ENCODE data around the gene MVD. TPM values are rescaled to one million over a fixed set of nuclear protein-coding genes. Genes with fewer than 3 reads are reported as not detected.

MVD gene
- total RNA-seq, 1 donor = 18.8 TPM

GRCh38 chr16:88657371-88657770 lies 5.5 kb downstream of the MVD start:
- H3K4me1 ChIP-seq (ENCODE audit: insufficient read depth, low read length) = peaks cover 20% of the 10 kb centered on the region
- no peaks in the 10 kb centered on the region for H3K9me3 ChIP-seq (ENCODE audit: low read depth, low read length)
- H3K4me3 ChIP-seq (ENCODE audit: low read length) = no peak overlapping the region
- H3K27me3 ChIP-seq (ENCODE audit: insufficient read depth, low read length) = no peaks in the 10 kb centered on the region

DNA sequence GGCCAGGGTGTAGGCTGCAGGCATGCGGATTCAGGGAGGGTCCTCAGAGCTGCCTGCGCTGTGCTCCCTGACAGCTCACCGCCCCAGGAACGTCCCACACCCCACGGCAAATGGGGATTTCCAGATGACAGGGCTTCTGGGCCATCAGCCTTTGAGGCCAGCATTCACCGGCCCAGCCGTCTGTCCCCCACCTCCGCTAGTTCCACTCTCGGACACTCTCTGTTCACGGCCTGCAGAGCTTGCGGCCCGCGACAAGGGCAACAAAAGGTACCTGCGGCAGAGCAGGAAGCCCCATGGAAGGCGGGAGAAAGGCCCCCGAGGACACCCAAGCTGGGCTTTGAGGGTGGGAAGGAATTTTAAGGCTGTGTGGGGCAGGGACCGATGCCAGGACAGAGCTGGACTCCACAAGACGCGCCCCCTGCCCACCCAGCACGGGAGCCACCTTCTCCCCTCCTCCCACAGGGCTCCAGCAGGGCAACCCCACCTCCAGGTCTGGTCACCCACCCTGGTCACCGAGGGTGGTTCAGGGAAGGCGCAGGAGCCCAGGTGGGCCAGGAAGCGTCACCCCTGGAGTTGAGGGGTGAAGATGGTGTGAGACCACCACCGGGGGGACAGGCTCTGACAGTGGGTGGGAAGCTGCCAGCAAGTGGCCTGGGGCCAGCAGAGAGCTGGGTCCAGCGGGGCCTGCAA lies 6.5 kb downstream of the MVD start:
- Histone ChIP-seq H3K4me3 (ENCODE audit: low read length) (no peak overlapping the region), H3K9me3 (ENCODE audit: low read depth, low read length) (no peaks in the 10 kb centered on the region), H3K4me1 (ENCODE audit: insufficient read depth, low read length) (peaks cover 23% of the 10 kb centered on the region), H3K27me3 (ENCODE audit: insufficient read depth, low read length) (no peaks in the 10 kb centered on the region)

DNA sequence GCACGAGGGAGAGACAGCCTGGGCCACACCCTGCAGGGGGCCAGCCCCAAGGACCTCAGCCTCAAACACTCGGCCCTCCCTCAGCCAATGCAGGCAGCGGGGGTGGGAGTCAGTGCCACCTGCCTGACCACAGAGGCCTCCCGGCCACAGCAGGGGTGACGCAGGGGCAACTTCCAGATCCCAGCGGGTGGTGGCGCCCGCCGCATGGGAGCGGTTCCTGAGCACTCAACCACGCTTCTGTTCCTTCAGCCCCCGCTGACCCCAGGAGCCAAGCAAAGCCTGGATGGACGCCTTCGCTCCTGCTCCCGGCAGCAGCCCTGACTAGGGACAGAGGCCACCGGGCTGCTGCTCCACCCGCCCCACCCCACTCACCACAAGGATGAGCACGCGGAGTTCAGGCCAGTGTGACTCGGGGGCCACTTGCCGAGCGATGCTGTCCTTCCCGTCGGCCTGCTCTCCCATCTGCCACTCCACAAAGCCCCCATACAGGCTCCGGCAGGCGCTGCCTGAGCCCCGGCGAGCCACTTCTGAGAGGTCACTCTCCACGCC lies 7.1 kb downstream of the MVD start:
- Histone ChIP-seq H3K4me3 (ENCODE audit: low read length) (no peak overlapping the region), H3K9me3 (ENCODE audit: low read depth, low read length) (no peaks in the 10 kb centered on the region), H3K27me3 (ENCODE audit: insufficient read depth, low read length) (no peaks in the 10 kb centered on the region), H3K4me1 (ENCODE audit: insufficient read depth, low read length) (peaks cover 22% of the 10 kb centered on the region)

DNA sequence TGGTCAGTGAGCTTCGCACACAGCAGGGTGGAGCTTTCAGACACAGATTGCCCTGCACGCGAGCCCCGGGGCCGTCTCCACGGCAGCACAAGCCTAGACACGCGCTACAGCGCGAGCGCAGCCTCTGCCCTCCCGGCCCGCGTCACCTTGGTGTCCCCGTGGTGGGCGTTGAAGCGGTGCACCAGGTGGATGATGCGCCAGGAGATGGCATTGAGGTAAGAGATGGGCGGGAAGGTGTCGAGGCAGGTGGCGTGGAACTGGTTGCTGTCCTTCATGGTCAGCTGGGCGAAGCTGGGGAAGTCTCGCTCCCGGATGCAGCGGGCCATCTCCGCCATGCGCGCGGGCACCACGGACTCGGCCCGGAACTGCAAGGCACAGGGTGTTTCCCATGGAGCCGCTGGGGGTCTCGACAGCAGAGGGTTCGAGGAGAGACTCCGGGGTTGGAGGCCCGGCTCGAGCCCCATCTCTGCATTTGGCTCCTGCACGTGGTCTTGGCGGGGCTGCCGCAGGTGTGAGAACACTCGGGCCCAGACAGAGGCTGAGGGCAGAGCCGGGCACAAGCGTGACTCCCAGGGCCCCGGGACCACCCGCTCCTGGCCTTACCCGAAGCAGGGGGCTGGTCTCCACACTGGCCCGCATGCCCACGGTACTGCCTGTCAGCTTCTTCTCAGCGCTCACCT lies 7.7 kb downstream of the MVD start:
- Histone ChIP-seq H3K4me1 (ENCODE audit: insufficient read depth, low read length) (peaks cover 22% of the 10 kb centered on the region), H3K4me3 (ENCODE audit: low read length) (no peak overlapping the region), H3K27me3 (ENCODE audit: insufficient read depth, low read length) (no peaks in the 10 kb centered on the region), H3K9me3 (ENCODE audit: low read depth, low read length) (no peaks in the 10 kb centered on the region)

- no peaks in the 10 kb centered on the region for H3K27me3 ChIP-seq (ENCODE audit: insufficient read depth, low read length)
- H3K4me3 ChIP-seq (ENCODE audit: low read length) = no peak overlapping the region
- H3K9me3 ChIP-seq (ENCODE audit: low read depth, low read length) = no peaks in the 10 kb centered on the region
- H3K4me1 ChIP-seq (ENCODE audit: insufficient read depth, low read length) = peaks cover 29% of the 10 kb centered on the region
Observed at GRCh38 chr16:88654363-88655052, 8.4 kb downstream of the MVD start.

GRCh38 chr16:88653596-88654362 lies 9.1 kb downstream of the MVD start:
- peaks cover 36% of the 10 kb centered on the region for H3K4me1 ChIP-seq (ENCODE audit: insufficient read depth, low read length)

GRCh38 chr16:88653101-88653500 lies 9.8 kb downstream of the MVD start:
- Histone ChIP-seq H3K4me3 (ENCODE audit: low read length) (no peak overlapping the region), H3K4me1 (ENCODE audit: insufficient read depth, low read length) (peaks cover 43% of the 10 kb centered on the region), H3K9me3 (ENCODE audit: low read depth, low read length) (no peaks in the 10 kb centered on the region), H3K27me3 (ENCODE audit: insufficient read depth, low read length) (no peaks in the 10 kb centered on the region)

More at GRCh38 chr16:88653596-88654362, 9.1 kb downstream of the MVD start:
- H3K9me3 ChIP-seq (ENCODE audit: low read depth, low read length) = no peaks in the 10 kb centered on the region
- H3K4me3 ChIP-seq (ENCODE audit: low read length) = no peak overlapping the region
- H3K27me3 ChIP-seq (ENCODE audit: insufficient read depth, low read length) = no peaks in the 10 kb centered on the region

GRCh38 chr16:88652762-88653063 lies 10.2 kb downstream of the MVD start:
- Histone ChIP-seq H3K27me3 (ENCODE audit: insufficient read depth, low read length) (no peaks in the 10 kb centered on the region), H3K4me3 (ENCODE audit: low read length) (no peak overlapping the region), H3K9me3 (ENCODE audit: low read depth, low read length) (no peaks in the 10 kb centered on the region), H3K4me1 (ENCODE audit: insufficient read depth, low read length) (peaks cover 47% of the 10 kb centered on the region)

DNA sequence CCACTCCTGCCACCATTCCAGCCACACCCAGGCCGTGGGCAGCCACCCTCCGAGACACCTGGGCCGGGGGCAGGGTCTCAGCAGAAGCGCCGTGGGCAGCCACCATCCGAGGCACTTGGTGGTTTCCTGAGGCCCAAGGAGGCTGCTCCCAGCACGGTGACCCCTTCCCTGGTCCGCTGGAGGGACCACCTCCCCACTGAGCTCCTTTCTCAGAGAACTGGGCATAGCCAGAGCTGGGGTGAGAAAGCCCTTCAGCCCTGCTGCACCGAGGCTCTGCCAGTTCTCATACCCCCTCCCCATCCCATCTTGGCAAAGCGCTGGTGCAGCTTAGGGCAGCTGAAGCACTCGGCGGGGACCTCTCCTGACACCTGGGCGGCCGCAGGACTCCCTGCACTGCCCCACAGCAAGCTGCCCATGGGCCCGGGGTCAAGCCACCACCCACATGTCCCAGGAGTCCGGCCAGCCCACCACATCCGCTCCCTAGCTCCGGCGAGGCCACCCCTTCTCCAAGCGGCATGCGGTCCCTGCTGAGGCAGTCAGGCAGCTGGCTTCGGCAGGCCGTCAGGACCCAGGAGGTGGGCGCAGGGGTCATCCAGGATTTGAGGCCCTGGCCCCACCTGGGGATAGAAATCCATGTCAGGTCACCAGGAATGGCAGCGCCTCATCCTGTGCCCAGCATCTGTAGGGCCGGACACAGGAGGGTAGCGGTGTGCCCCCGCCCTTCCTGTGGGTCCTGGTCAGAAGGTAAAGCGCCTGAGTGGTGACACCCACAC lies 10.7 kb downstream of the MVD start:
- no peaks in the 10 kb centered on the region for H3K27me3 ChIP-seq (ENCODE audit: insufficient read depth, low read length)
- H3K4me3 ChIP-seq (ENCODE audit: low read length) = no peak overlapping the region
- H3K9me3 ChIP-seq (ENCODE audit: low read depth, low read length) = no peaks in the 10 kb centered on the region
- peaks cover 52% of the 10 kb centered on the region for H3K4me1 ChIP-seq (ENCODE audit: insufficient read depth, low read length)

DNA sequence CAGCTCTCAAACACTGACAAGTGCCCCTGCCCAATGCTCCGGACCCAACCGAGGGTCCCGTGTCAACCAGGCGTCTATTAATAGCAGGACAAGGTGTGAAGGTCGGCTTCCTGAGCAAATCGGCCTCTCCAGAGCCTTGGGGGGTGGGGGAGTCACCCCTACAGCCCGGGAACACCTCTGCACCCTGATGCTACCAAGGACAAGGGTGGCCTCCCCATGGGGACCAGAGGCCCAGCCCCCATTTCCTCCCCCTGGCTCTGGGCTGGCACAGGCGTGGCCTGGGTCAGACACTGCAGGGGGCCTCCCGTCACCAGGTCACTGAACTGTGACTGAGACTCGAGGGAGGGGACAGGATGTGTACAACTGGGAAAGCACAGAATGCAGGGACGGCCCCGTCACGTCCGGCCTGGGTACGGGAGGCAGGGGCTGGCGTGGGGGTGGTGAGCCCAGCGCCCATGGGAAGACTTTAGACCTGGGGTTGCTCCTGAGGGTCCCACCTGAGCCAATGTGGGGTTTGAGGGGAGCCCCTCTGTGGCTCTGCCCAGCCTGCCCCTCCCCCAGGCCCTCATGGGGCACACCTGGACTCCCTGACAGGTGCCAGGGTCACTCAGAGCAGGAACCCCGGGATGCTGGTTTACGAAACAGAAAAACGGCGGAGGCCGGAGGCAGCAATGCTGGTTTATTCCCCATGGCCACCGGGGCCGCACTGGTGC lies 11.5 kb downstream of the MVD start:
- Histone ChIP-seq H3K9me3 (ENCODE audit: low read depth, low read length) (no peaks in the 10 kb centered on the region), H3K4me3 (ENCODE audit: low read length) (peak overlapping the region; percentile 94), H3K4me1 (ENCODE audit: insufficient read depth, low read length) (peaks cover 57% of the 10 kb centered on the region), H3K27me3 (ENCODE audit: insufficient read depth, low read length) (no peaks in the 10 kb centered on the region)

GRCh38 chr16:88650749-88651275 lies 12.1 kb downstream of the MVD start, which contains the start of gene CYBA:
TSS of gene CYBA (minus strand) at chr16:88651053. CDS start at chr16:88651013, 40 bp downstream.
- Histone ChIP-seq H3K4me3 (ENCODE audit: low read length) (peak within 1 kb of the TSS; percentile 94), H3K9me3 (ENCODE audit: low read depth, low read length) (no peaks in the 10 kb centered on the region), H3K4me1 (ENCODE audit: insufficient read depth, low read length) (peaks cover 57% of the 10 kb centered on the region), H3K27me3 (ENCODE audit: insufficient read depth, low read length) (no peaks in the 10 kb centered on the region)

- Histone ChIP-seq H3K4me3 (ENCODE audit: low read length) (peak overlapping the region; percentile 94), H3K4me1 (ENCODE audit: insufficient read depth, low read length) (peaks cover 59% of the 10 kb centered on the region), H3K27me3 (ENCODE audit: insufficient read depth, low read length) (no peaks in the 10 kb centered on the region), H3K9me3 (ENCODE audit: low read depth, low read length) (no peaks in the 10 kb centered on the region)
Observed at GRCh38 chr16:88649924-88650748, 12.8 kb downstream of the MVD start.
